Measurements from ENCODE around the gene CDH4. TPM values are rescaled to one million over a fixed set of nuclear protein-coding genes. Genes with fewer than 3 reads are reported as not detected.
"Not testable (repeated sequence)": the region's sequence is repeated elsewhere in the genome, so short reads cannot be mapped to it uniquely, and the experiment has no call there.

The CDH4 gene
- total RNA-seq, 1 donor from 2014 or later = not detected

- ATAC-seq (no peak), DNase-seq (ENCODE audit: low spot score) (no peak)
Observed at GRCh38 chr20:61968932-61969331, 716.9 kb downstream of the CDH4 start.

DNA sequence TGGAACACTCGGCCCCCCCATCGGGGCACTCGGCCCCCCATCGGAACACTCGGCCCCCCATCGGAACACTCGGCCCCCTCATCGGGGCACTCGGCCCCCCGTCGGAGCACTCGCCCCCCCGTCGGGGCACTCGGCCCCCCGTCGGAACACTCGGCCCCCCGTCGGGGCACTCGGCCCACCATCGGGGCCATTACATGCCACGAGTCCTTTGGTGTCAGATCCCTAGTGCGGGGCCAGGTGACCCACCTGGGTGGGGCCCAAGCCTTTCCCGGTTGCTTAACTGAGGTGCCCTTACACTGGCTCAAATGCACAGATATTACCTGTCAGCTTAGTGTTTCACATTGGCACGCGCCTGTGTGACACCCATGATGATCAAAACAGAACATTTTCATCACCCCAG lies 717.7 kb downstream of the CDH4 start:
- DNase-seq (ENCODE audit: low spot score) (no peak), ATAC-seq (no peak)

GRCh38 chr20:61970357-61970756 lies 718.3 kb downstream of the CDH4 start:
- no peak for ATAC-seq
- DNase-seq (ENCODE audit: low spot score) = no peak

GRCh38 chr20:61971595-61971994 lies 719.5 kb downstream of the CDH4 start:
- ATAC-seq; DNase-seq (ENCODE audit: low spot score): not testable (repeated sequence)

DNA sequence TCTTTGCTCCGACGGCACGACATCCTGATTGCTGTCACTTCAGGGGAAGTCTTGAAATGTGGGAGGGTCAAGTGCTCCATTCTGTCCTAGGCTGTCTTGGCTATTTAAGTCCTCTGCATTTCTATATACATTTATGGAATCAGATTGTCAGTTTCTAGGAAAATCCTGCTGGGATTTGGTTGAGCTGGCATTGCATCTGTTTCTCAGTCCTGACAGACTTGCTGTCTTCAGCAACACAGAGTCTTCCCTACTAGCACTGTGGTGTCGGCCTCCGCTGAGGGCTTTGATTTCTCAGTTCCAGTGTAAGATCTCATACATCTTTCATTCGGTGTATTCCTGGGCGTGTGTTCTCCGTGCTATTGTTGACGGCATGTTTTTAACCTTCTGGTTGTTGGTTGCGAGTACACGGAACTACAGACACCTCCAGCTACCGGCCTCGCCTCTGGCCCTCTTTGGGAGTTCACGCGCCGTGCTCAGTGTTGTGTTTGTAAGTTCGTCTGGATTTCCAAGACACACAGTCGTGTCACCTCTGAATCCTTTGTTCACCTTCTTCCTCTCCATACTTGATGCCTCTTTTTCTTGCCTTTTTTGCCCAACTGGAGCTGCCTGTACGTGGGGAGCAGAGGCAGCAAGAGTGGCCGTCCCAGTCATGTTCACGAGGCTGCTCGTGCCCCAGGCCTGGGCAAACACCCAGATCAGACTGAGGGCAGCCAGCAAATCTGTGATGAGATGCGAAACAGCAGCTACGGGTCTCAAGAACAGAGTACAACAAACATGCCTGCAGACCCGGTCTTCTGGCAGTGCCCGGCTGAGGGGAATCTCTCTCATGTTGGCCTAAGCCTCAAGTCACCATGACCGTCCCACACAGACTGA lies 720.8 kb downstream of the CDH4 start:
- no peak for ATAC-seq

DNA sequence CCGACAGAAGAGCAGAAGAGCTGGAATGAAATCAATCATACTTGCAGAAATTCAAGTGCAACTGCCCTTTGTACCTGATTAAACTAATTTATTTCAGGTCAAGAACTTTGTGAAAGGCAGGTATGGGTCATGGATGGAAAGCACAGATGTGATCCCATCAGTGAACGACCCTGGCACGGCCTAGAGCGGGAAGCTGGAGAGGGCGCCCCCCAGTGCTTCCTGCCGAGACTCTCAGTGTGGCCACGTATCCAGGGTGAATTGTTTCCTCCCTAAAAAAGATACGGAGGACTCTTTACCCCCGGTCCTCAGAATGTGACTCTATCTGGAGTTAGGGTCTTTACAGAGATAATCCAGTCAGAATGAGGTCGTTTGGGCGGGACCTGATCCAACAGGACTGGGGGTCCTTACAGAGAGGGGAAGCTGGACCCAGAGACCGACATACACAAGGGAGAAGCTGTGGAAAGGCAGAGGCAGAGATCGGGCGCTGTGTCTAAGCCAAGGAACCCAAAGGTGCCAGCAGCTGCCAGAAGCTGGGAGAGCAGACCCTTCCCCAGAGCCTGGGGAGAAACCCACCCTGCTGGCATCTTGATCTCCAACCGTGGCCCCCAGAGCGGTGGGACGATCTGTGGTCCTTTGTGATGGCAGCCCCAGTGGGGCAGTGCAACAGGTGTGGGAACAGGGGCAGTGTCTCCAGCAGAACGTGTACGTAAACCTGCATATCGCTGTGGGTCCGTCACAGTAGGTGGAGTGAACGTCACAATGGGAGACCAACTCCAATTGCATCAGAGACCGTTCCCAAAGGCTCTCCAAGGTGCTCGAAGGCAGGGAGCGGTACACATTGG lies 721.7 kb downstream of the CDH4 start:
- ATAC-seq (no peak), DNase-seq (ENCODE audit: low spot score) (no peak)

More for the DNA sequence above, 720.8 kb downstream of the CDH4 start:
- no peak for DNase-seq (ENCODE audit: low spot score)

DNA sequence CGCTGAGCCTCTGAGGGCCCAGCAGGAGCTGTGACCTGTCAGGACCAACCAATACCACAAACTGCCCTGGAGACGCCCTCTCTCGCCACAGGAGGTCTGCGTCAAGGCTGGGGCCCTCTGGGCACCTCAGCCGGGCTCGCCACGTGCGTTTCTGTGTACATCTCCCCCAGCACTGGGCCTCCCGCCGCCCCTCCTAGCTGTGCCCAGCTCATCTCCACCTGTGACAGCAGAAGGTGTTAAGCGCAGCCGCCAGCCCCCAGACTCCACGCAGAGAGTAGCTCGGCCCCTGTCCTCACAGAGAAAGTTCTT lies 722.2 kb downstream of the CDH4 start:
- ATAC-seq (no peak), DNase-seq (ENCODE audit: low spot score) (no peak)

DNA sequence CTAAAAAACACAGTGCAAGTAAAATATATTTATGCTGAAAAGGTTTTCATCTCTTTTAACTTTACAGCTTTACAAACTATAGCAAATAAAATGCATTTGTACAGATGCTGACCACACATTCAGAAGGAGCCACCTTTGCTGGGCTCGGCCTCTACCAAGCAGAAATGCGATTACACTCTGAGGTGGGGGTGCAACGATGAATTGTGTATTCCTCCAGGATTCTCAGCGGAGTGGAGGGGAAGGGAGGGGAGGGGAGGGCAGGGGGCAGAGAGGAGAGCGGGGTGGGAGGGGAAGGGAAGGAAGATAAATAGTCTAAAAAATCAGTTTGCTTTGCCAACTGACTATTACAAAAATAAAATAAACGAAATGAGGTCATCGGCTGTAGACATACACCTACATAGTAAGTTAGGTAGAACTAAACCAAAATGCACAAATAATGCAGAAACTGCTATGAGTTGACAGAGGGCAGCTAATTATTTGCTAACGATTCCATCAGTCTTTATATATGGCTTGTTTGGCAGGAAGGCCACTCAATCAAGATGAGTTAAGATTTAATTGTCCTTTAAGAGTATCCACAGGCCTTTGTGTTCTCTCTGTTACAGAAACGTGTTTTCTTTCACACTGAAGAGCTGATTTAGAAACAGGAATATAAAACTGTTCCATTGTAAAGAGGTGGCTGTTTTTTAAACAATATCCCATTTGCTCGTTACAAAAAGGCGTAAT lies 723.5 kb downstream of the CDH4 start:
- DNase-seq (ENCODE audit: low spot score) (no peak), ATAC-seq (no peak)

- peak; percentile 15 for ATAC-seq
- DNase-seq (ENCODE audit: low spot score) = no peak
Observed at GRCh38 chr20:61976263-61976643, 724.2 kb downstream of the CDH4 start.

- ATAC-seq (no peak), DNase-seq (ENCODE audit: low spot score) (no peak)
Observed at GRCh38 chr20:61976644-61977418, 724.8 kb downstream of the CDH4 start.

DNA sequence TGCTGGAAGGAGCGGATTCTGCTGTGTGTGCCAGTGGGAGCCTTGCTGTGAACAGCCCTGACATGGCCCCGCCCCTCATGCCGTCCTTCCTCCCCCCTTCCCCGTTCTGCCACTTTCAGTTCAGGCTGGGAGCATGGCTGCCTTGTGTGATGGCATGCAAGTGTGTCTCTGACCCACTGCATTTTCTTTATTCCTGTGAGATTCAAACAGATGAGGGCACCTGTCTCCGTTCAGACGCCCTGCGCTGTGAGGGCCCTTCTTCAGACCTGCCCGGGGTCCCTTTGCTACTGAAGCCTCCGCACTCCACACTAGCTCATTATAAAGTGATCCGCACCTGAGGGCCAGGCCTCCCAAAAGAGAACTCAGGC lies 725.3 kb downstream of the CDH4 start:
- ATAC-seq = no peak
- DNase-seq (ENCODE audit: low spot score) = no peak

GRCh38 chr20:61978491-61978890 lies 726.4 kb downstream of the CDH4 start:
- ATAC-seq = no peak

GRCh38 chr20:61979090-61979489 lies 727.0 kb downstream of the CDH4 start:
- ATAC-seq (no peak), DNase-seq (ENCODE audit: low spot score) (no peak)

More at GRCh38 chr20:61978491-61978890, 726.4 kb downstream of the CDH4 start:
- no peak for DNase-seq (ENCODE audit: low spot score)

GRCh38 chr20:61979701-61980635 lies 727.9 kb downstream of the CDH4 start:
- DNase-seq (ENCODE audit: low spot score) = no peak
- no peak for ATAC-seq

DNA sequence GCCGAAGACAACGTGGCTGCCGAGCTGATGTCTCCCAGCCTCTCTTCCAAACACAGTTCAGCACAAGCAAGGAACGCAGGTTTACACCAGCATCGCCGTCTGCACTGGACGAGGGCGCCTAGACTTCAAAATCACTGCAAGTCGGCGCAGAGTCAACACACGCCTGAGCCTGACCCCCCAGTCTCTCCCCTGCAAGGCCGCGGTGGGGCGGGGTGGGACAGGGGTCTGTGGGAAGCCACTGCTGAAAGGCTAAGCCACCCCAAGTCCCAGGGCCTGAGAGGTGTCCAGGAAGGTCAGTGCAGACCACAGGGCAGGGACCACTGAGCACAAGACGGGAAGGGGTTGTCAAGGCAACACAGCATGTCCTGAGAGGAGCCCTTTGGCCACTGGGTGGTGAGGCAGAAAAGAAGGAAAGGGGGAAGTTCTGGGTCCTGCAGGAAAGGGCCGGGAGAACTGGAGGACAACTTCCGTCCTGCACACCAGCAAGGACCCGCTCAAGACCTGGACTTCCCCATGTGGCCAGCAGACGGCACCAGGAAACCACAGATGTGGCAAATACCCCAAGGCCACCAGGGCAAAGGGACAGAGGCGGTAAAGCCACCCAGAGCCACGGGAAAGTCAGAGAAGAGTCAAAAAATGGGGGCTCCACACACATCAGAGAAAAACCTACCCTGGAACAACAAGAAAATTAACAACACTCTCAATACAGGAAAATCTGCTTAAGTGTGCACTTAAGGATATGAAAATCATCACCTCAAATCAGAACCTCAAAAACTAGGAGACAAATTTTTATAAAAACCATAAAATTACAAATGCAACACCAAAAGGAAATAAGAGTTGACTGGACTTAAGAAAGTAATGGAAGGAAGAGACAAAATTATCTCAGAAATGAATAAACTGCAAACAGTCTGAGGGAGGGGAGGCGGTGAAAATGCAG lies 728.9 kb downstream of the CDH4 start:
- DNase-seq (ENCODE audit: low spot score) (peak; percentile 68), ATAC-seq (peak; percentile 91)

GRCh38 chr20:61981691-61982090 lies 729.6 kb downstream of the CDH4 start:
- ATAC-seq = not testable (repeated sequence)

GRCh38 chr20:61982191-61982950 lies 730.3 kb downstream of the CDH4 start:
- ATAC-seq (no peak), DNase-seq (ENCODE audit: low spot score) (no peak)

More at GRCh38 chr20:61981691-61982090, 729.6 kb downstream of the CDH4 start:
- not testable (repeated sequence) for DNase-seq (ENCODE audit: low spot score)

DNA sequence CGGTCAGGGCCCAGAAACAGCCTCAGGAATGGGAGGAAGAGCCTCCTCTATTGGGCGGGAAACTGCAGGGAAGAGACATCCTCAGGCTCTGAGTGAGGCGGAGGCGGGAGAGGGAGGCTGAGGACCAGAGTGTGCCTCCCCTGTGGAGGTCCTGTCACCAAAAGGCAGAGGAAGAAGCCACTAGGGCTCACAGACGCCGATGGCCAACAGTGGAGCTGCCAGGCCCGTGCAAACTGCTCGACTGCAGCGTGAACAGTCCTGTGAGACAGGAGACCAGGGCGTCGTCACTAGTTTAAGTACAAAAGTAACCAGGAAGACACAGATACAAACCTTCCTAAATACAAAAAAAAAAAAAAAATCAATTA lies 730.9 kb downstream of the CDH4 start:
- DNase-seq (ENCODE audit: low spot score) (no peak), ATAC-seq (no peak)
